Peyer's patch (tissue), 4 donors: Measurements from ENCODE around the gene MAN1C1.

Experiments used
- CTCF ChIP-seq, 6 experiments: fragments of 450-650 bp in 4 of 6; fragments of 200-600 bp in 2 of 6; sonication (generic) in 1 of 6; IDR thresholded peaks; one replicate each; pipeline ENCODE4 v1.5.1; 2017 to 2019; ENCODE audit warnings: antibody characterized with exemption in 6 of 6, mild to moderate bottlenecking in 3 of 6, moderate library complexity in 1 of 6
- POLR2A ChIP-seq, 2 donors: fragments of 450-650 bp; IDR thresholded peaks; one replicate each; pipeline ENCODE4 v1.5.1; 2017; ENCODE audit warnings: antibody characterized with exemption in 2 of 2, mild to moderate bottlenecking in 2 of 2, moderate library complexity in 2 of 2

- no peak for TF ChIP-seq CTCF (IDR thresholded peaks at IDR 0.05)
- no peak for TF ChIP-seq POLR2A (IDR thresholded peaks at IDR 0.05)
Observed at GRCh38 chr1:25687221-25688017, 70.8 kb downstream of the MAN1C1 start.
